Suprapubic skin (tissue), 3 donors: ENCODE measurements around the gene CNOT1.

Experiments
- EP300 ChIP-seq: sonication (generic); formaldehyde crosslinking; IDR thresholded peaks from one replicate; pipeline ENCODE4 v1.6.1; 2017; ENCODE audit warnings: antibody characterized with exemption
- TF ChIP-seq, protein P1 (sequence below), 2 donors: fragments of 200-600 bp in 1 of 2; fragments of 450-650 bp in 1 of 2; sonication (generic) in 1 of 2; IDR thresholded peaks; one replicate each; pipeline ENCODE4 v1.5.1; 2016 to 2019; ENCODE audit warnings: antibody characterized with exemption in 2 of 2, mild to moderate bottlenecking in 1 of 2, moderate library complexity in 1 of 2

DNA sequence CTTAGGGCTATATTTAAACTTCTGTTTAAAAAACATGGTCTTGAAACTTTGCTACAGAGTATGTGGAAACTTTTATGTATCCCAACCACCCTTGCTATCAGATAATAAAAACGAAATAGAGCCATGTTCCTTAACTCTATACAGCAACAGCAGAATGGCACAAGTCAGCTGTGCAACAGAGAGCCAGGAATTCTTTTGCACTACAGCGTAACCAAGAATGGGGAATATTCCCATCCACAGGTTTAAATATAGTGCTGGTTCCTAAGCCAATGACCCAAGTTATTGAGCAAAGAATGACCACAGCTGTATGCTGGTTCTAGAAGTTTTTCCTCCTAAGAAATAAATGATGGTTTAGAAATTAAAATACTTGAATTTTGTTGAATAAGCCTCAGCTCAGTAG lies 81.2 kb downstream of the CNOT1 start:
- TF ChIP-seq, protein P1, sequence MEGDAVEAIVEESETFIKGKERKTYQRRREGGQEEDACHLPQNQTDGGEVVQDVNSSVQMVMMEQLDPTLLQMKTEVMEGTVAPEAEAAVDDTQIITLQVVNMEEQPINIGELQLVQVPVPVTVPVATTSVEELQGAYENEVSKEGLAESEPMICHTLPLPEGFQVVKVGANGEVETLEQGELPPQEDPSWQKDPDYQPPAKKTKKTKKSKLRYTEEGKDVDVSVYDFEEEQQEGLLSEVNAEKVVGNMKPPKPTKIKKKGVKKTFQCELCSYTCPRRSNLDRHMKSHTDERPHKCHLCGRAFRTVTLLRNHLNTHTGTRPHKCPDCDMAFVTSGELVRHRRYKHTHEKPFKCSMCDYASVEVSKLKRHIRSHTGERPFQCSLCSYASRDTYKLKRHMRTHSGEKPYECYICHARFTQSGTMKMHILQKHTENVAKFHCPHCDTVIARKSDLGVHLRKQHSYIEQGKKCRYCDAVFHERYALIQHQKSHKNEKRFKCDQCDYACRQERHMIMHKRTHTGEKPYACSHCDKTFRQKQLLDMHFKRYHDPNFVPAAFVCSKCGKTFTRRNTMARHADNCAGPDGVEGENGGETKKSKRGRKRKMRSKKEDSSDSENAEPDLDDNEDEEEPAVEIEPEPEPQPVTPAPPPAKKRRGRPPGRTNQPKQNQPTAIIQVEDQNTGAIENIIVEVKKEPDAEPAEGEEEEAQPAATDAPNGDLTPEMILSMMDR (IDR thresholded peaks at IDR 0.05): no peak
- no peak for TF ChIP-seq EP300
